Superior temporal gyrus (tissue), 1 donor: ENCODE measurements around the gene FGF19.
A peak's percentile ranks its signal among the peaks of the same experiment; 100 is the strongest.

ENCODE experiments used
- DNase-seq: peaks from one replicate; pipeline ENCODE4 v3.0.0-alpha.2; 2016; ENCODE audit errors: extremely low spot score

Gene FGF19

DNA sequence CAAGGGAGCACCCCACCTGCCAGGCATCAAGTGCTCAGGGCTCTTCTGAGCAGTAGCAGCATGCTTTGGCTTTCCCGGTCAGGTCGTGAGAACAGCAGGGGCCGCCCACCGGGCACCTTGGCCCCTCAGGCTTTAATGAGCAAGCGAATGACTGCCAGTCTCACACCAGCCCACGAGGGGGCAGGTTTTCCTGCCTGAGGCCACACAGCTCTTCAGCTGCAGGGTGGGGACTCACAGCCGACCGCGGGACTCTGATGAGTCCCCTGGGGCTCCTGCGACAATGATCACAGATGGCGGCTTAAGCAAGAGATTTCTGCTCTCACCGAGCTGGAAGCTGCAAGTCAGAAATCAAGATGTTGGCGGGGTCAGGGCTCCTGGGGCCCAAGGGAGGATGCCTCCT is 14.3 kb upstream of the FGF19 start:
- no peak for DNase-seq

- DNase-seq = no peak
Observed at GRCh38 chr11:69716891-69717747, 13.3 kb upstream of the FGF19 start.

- DNase-seq = no peak
Observed at GRCh38 chr11:69716099-69716498, 12.3 kb upstream of the FGF19 start.

DNA sequence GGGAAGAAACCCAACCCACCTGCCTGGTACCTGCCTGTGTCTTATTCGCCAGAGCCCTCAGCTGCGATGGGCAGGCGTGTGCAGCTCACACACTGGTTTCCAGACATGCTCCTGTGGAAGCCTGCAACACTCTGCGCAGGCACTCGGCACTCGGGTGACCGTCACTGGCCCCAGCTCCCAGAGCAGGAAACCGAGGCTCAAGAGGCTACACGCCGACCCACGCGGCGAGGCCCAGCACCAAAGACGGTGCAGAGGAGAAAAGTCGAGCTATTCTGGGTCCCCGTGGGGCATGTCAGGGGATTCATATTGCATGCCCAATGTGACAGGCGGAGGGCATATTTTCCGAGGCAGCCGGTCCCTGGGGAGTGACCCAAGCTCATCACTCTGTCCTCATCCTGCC is 11.6 kb upstream of the FGF19 start:
- DNase-seq = no peak

DNA sequence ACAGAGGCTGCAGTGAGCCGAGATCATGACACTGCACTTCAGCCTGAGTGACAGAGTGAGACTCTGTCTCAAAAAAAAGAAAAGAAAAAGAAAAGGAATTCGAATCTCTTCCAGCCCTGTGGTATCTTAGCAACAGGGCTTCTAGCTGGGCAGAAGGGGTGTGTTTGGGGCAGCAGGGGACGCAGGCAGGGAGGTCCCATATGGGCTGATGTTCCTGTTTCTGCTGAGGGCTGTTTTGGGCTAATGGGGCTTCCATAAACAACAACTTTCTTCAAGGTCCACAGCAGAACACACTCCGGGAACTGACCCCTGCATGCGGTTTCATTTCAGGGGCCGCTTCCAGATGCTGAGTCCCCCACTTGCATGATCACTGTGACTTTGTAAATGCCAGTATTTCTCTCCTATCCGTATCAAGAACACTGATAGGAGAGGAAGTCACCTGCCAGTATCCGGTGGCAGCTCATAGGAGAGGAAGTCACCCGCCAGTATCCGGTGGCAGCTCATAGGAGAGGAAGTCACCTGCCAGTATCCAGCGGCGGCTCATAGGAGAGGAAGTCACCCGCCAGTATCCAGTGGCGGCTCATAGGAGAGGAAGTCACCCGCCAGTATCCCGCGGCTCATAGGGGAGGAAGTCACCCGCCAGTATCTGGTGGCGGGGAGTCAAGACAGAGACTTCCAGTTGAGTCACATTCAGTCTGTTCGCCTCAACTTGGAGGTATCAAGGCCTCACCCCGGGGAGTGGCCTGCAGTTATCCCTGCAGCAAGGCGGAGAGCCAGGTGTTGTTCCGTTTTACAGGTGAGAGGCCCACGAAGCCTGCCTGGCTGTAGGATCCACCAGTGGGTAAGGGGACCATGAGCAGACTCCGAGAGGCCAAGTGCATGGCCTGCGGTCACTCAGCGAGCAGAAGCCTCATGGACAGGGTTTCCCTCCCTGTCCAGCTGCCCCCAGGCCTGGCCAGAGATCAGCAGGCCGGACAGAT is 8.3 kb upstream of the FGF19 start:
- no peak for DNase-seq

GRCh38 chr11:69708736-69709401 is 5.0 kb upstream of the FGF19 start:
- no peak for DNase-seq

DNA sequence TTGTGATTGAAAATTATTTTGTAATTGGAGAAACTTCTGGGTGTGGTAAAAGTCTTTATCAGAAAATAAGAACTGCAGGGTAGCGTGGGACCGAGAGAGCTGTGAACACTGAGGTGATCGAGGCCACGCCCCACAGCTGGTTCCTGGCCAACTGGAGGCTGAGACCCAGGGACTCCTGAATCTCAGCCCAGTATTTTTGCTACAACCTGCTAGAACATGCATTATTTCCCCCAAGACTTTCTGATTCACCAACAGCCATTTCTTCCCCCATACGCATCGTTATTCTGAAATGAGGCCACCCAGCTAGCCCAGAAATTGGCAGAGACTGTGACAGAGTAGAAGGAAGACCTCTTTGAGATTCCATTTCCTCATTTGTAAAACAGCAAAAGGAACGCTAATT is 3.4 kb upstream of the FGF19 start:
- DNase-seq = no peak

DNA sequence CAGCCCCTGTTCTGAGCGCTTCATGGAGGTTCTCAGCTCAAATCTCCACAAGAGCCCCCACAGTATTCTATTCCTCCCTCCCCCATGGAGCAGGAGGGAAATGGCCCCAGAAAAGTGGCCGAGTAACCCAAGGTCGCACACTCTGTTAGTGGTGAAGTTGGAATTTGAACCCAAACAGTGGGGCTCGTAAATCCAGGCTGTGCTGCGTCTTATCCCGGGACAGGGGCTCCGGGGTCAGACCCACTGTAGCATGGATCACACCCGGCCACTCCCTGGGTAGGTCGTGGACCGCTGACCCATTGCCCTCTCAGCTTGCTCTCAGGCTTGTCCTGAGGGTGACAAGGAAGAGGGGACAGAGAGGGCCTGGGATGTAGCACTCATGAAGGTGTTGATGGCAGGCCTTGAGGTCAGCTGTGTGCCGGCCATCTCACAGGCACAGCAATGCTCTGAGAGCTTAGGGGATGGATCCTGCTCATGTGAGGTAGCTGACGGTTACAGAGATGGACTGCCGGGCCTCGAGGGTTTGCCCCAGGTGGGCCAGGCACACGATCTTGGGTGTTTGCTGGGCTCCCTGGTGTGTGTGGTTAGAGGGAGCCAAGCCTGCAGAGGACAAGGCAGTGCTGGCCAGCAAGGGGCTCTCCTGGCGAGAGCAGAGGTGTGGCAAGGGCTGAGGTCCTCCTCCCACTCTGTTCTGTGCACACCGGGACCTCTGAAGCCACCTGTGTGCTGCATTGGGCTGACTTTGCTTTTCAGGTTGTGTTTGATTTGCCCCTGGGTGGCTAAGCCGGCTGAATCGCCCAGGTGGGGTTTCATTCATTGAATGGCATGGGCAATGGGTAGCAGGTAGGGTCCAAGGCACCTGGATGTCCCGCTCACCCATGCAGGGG is 2.3 kb upstream of the FGF19 start:
- DNase-seq = no peak

DNA sequence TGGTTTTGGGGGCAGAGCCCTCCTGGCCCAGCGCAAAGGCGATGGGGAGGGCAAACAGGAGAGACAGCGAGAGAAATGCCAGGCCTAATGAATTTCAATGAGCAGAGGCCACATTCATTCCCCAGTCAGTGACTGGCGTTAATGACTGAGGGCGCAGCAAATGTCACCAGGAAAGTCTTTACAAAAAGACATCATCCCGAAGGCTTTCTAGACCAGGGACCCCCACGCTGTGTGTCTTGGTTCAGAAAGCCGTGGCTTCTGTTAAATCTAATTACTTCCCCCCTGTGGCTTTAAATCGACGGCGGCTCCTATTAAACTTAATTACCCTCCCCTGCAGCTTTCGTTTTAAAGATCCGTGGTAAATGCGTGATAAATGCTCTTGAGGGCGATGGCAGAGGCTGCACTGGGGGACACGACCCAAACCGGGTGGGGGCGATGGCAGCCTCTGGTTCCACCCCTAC is 1.6 kb upstream of the FGF19 start:
- DNase-seq = no peak

DNA sequence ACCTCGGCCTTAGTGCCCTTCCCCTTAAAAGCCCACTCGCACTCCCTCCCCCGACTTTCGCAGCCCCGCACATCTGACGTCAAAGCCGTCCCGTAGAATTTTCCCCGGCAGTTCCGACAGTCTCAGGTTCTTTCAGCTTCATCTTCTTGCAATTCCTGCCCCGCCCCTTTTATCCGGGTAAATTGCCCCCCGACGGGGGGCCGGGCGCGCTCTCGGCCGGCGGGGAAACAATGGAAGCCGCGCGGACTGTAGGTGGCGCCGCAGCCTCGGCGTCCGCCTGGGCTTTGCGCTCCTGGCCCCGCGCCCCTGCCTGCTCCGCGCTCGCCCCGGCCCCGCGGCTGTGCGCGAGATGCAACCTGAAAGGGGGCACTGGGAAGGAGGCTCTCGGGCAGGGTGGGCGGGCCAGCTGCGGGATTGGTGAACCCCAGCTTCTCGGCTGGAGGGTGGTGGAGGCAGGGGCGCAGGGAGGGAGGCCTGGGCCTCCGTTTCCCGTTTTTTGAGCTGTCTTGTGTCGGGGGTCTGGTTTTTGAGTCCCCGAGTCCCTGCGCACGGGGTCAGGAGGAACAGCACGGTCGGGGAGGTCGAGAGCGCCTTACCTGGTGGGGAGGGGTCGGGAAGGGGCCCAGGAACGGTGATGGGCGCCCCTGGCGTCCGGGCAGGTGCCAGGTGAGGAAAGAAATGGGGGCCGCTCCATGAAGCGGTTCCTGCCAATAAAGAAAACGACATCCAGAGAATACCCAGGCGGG is 859 bp upstream of the FGF19 start:
- DNase-seq = no peak

- no peak for DNase-seq
Observed at GRCh38 chr11:69703453-69703767, 412 bp downstream of the FGF19 start.

GRCh38 chr11:69702769-69703452 is 911 bp downstream of the FGF19 start:
- DNase-seq = no peak

GRCh38 chr11:69702239-69702691 is 1.6 kb downstream of the FGF19 start:
- no peak for DNase-seq

DNA sequence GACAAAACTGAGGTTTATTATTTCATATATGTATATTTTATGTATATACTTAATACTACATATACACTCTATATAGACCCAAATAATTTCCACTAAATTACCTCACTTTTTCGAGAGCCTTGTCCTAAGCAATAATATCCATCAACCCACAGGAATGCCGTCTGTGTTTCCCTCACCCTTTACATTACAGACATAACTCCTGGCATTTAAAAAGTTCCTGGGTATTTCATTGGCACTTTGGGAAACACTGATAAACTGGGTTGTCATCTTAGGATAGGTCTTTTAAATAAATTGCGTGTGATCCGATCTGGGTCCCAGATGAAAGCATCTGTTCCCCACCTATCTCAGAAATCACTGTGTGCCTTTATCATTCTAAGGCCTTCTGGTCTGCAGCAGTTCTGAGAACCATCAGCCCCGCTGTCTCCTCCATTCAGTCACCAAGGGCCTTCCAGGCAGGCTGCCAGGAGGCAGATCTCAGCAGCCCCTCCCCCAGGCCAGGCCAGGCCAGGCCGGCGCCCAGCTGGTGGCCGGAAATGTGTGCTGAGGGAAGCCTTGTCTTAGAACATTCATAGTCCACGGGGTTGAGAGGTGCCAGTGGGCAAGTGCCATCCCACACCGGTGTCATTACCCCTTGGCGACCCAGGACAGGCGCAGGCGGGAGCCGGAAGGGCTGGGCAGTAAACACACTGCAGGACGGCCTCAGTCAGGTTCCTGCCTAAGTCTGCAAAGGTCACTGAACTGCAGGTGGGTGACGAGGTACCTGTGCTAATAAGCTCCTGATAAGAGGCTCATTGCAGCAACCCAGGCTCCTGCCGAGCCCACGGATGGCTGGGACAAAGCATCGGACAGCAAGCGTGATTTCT is 3.3 kb downstream of the FGF19 start:
- peak; percentile 38 for DNase-seq

- DNase-seq = no peak
Observed at GRCh38 chr11:69699213-69699612, 4.6 kb downstream of the FGF19 start.

- DNase-seq = no peak
Observed at GRCh38 chr11:69698362-69698761, 5.5 kb downstream of the FGF19 start.

DNA sequence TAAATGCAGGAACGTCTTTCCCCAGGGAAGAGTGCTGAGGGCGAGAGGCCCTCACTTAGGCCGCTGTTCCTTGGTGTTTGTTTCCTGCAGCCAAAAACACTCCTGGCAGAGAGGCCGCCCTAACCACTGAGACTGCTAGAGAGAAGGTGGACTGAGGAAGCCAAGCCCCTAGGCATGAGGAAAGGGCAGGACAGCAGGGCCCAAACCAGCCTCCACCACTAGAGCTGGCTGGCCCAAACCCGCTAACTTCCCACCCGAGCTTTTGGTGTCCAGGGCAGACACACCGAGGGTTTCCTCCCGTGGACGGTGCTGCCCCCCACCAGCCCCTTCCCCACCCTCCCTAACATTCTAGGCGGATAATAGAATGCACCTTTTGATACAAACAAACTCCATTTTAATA is 6.0 kb downstream of the FGF19 start:
- no peak for DNase-seq

DNA sequence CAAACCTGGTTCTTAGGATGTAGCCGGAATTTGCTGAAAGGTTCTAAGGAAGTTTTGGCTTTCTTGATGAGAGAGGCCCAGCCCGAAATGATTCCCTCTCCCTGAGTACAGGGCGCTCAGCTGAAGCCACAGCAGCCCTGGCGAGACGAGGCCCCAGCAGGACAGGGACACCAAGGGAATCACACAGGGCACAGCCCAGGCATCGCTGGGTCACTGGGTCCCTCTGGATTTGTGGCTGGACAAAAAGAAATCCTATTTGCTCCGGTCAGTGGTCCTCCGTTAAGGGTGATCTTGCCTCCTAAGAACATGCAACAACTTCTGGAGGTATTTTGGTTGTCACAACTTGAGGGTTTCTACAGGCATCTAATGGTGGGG is 6.4 kb downstream of the FGF19 start:
- DNase-seq = no peak
